ENCODE results near the gene FAM171A1. TPM values are rescaled to one million over a fixed set of nuclear protein-coding genes. Genes with fewer than 3 reads are reported as not detected.
A peak's percentile ranks its signal among the peaks of the same experiment; 100 is the strongest.

The FAM171A1 gene
- total RNA-seq, 1 donor from 2014 or later, result 51.9 TPM

DNA sequence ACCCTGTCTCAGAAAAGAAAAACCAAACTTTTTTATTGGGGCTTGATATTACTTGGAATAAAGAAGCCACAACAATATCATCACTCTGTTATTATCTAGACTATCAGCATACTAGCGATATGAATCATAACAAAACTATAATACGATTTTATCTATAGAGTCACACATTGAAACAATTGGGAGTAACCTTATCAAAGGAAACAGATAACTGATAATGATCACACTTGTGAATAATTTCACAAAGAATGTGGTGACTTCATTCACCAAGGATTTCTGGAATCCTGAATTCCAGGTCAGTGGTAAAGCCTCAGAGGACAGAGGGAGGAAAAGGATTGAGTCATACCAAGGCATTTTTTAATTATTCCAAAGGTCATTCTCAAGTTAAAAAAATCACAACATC, 170.5 kb downstream of the FAM171A1 start:
- Histone ChIP-seq H3K9ac (ENCODE audit: low read length) (peak overlapping the region; percentile 20), H4K20me1 (ENCODE audit: insufficient read depth, low read length) (no peaks in the 10 kb centered on the region)
- no peaks in the 10 kb centered on the region for H3K9me3 Mint-ChIP-seq (ENCODE audit: unreplicated experiment)

DNA sequence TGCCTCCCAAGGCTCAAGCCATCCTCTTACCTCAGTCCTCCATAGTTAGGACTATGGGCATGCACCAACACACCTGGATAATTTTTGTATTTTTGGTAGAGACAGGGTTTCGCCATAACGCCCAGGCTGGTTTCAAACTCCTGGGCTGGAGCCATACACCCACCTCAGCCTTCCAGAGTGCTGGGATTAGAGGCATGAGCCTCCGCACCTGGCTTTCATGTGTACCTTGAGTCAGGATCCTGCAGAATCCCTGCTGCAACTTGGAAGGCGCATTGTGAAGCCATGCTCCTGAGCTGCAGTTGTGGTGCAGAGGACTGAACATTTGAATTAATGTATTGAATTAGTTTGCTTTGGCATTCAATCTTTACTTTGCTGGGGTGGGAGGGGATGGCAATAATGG, 173.2 kb downstream of the FAM171A1 start:
- Mint-ChIP-seq H3K27ac (ENCODE audit: unreplicated experiment) (no peak overlapping the region), H3K4me3 (ENCODE audit: unreplicated experiment) (no peak overlapping the region), H3K4me1 (ENCODE audit: low read depth, unreplicated experiment) (peaks cover 46% of the 10 kb centered on the region), H3K27me3 (ENCODE audit: low read depth, unreplicated experiment) (no peaks in the 10 kb centered on the region), H3K9me3 (ENCODE audit: unreplicated experiment) (no peaks in the 10 kb centered on the region), H3K36me3 (ENCODE audit: low read depth, unreplicated experiment) (peaks cover 4% of the 10 kb centered on the region)
- no peak overlapping the region for H3K27ac ChIP-seq (ENCODE audit: low read depth, low read length)
- DNase-seq (ENCODE audit: low read depth), result no peak
- no peak overlapping the region for H2AFZ ChIP-seq (ENCODE audit: low read depth, low read length)
- H3K9ac ChIP-seq (ENCODE audit: low read length), result no peak overlapping the region
- H3K36me3 ChIP-seq (ENCODE audit: insufficient read depth, low read length), result no peaks in the 10 kb centered on the region
- peaks cover 58% of the 10 kb centered on the region for H3K4me1 ChIP-seq (ENCODE audit: insufficient read depth, low read length)
- no peak for FAIRE-seq
- H3K79me2 ChIP-seq (ENCODE audit: insufficient read depth, low read length), result no peaks in the 10 kb centered on the region
- H4K20me1 ChIP-seq (ENCODE audit: insufficient read depth, low read length), result no peaks in the 10 kb centered on the region
- peak overlapping the region; percentile 64 for H3K4me2 ChIP-seq (ENCODE audit: low read length)
- no peaks in the 10 kb centered on the region for H3K9me3 ChIP-seq (ENCODE audit: insufficient read depth, low read depth, low read length)
- H3K27me3 ChIP-seq (ENCODE audit: insufficient read depth, low read length), result no peaks in the 10 kb centered on the region
- TF ChIP-seq, protein P1, sequence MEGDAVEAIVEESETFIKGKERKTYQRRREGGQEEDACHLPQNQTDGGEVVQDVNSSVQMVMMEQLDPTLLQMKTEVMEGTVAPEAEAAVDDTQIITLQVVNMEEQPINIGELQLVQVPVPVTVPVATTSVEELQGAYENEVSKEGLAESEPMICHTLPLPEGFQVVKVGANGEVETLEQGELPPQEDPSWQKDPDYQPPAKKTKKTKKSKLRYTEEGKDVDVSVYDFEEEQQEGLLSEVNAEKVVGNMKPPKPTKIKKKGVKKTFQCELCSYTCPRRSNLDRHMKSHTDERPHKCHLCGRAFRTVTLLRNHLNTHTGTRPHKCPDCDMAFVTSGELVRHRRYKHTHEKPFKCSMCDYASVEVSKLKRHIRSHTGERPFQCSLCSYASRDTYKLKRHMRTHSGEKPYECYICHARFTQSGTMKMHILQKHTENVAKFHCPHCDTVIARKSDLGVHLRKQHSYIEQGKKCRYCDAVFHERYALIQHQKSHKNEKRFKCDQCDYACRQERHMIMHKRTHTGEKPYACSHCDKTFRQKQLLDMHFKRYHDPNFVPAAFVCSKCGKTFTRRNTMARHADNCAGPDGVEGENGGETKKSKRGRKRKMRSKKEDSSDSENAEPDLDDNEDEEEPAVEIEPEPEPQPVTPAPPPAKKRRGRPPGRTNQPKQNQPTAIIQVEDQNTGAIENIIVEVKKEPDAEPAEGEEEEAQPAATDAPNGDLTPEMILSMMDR (IDR thresholded peaks at IDR 0.05; ENCODE audit: insufficient read depth, low read depth, low read length), result no peak
- no peak for TF ChIP-seq EZH2 (IDR thresholded peaks at IDR 0.05; ENCODE audit: insufficient read depth, low read length)
- no peak overlapping the region for H3K4me3 ChIP-seq (ENCODE audit: insufficient read depth, low read depth, low read length)

More for the DNA sequence above, 170.5 kb downstream of the FAM171A1 start:
- DNase-seq (ENCODE audit: low read depth), result peak; percentile 93
- Mint-ChIP-seq H3K27ac (ENCODE audit: unreplicated experiment) (peak overlapping the region; percentile 99), H3K27me3 (ENCODE audit: low read depth, unreplicated experiment) (no peaks in the 10 kb centered on the region), H3K4me3 (ENCODE audit: unreplicated experiment) (no peak overlapping the region), H3K4me1 (ENCODE audit: low read depth, unreplicated experiment) (peaks cover 53% of the 10 kb centered on the region), H3K36me3 (ENCODE audit: low read depth, unreplicated experiment) (no peaks in the 10 kb centered on the region)
- TF ChIP-seq, protein P1 (IDR thresholded peaks at IDR 0.05; ENCODE audit: insufficient read depth, low read depth, low read length), result no peak
- TF ChIP-seq EZH2 (IDR thresholded peaks at IDR 0.05; ENCODE audit: insufficient read depth, low read length), result no peak
- Histone ChIP-seq H3K4me1 (ENCODE audit: insufficient read depth, low read length) (peaks cover 60% of the 10 kb centered on the region), H3K27ac (ENCODE audit: low read depth, low read length) (peak overlapping the region; percentile 90), H3K79me2 (ENCODE audit: insufficient read depth, low read length) (no peaks in the 10 kb centered on the region), H3K9me3 (ENCODE audit: insufficient read depth, low read depth, low read length) (no peaks in the 10 kb centered on the region), H3K36me3 (ENCODE audit: insufficient read depth, low read length) (no peaks in the 10 kb centered on the region), H3K4me2 (ENCODE audit: low read length) (peak overlapping the region; percentile 77), H3K27me3 (ENCODE audit: insufficient read depth, low read length) (no peaks in the 10 kb centered on the region), H3K4me3 (ENCODE audit: insufficient read depth, low read depth, low read length) (no peak overlapping the region), H2AFZ (ENCODE audit: low read depth, low read length) (no peak overlapping the region)
- peak; percentile 86 for FAIRE-seq

DNA sequence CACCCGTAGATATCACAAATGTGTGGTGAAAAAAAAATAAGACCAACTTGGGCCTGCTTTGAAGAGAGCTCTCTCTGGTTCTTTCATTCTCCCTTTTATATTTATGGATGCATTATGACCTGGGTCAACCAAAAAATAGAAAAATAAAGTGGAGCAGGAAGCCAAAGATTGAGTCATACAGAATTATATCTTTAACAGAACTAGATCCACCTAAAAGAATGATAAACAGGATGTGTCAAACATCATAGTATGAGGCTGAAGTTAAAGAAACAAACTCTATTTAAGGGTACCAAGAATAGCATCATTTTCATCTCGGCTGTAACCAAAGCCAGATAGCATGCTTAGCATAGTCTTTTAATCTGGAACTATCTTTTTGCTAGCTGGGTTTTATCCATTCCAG, 173.8 kb downstream of the FAM171A1 start:
- Histone ChIP-seq H3K4me1 (ENCODE audit: insufficient read depth, low read length) (peaks cover 52% of the 10 kb centered on the region), H3K9me3 (ENCODE audit: insufficient read depth, low read depth, low read length) (no peaks in the 10 kb centered on the region), H4K20me1 (ENCODE audit: insufficient read depth, low read length) (no peaks in the 10 kb centered on the region), H3K4me3 (ENCODE audit: insufficient read depth, low read depth, low read length) (no peak overlapping the region), H3K9ac (ENCODE audit: low read length) (peak overlapping the region; percentile 2), H2AFZ (ENCODE audit: low read depth, low read length) (no peak overlapping the region), H3K4me2 (ENCODE audit: low read length) (peak overlapping the region; percentile 64), H3K27me3 (ENCODE audit: insufficient read depth, low read length) (no peaks in the 10 kb centered on the region), H3K27ac (ENCODE audit: low read depth, low read length) (peak overlapping the region; percentile 49), H3K36me3 (ENCODE audit: insufficient read depth, low read length) (no peaks in the 10 kb centered on the region), H3K79me2 (ENCODE audit: insufficient read depth, low read length) (no peaks in the 10 kb centered on the region)
- Mint-ChIP-seq H3K36me3 (ENCODE audit: low read depth, unreplicated experiment) (peaks cover 4% of the 10 kb centered on the region), H3K4me3 (ENCODE audit: unreplicated experiment) (no peak overlapping the region), H3K4me1 (ENCODE audit: low read depth, unreplicated experiment) (peaks cover 40% of the 10 kb centered on the region), H3K27ac (ENCODE audit: unreplicated experiment) (no peak overlapping the region), H3K9me3 (ENCODE audit: unreplicated experiment) (no peaks in the 10 kb centered on the region), H3K27me3 (ENCODE audit: low read depth, unreplicated experiment) (no peaks in the 10 kb centered on the region)
- DNase-seq (ENCODE audit: low read depth), result peak; percentile 51
- TF ChIP-seq, protein P1 (IDR thresholded peaks at IDR 0.05; ENCODE audit: insufficient read depth, low read depth, low read length), result no peak
- TF ChIP-seq EZH2 (IDR thresholded peaks at IDR 0.05; ENCODE audit: insufficient read depth, low read length), result no peak
- FAIRE-seq, result peak; percentile 55

Measured in astrocyte (in vitro differentiated cells and primary cell).